ENCODE data around the gene DENND2C.

- TF ChIP-seq POLR2A (IDR thresholded peaks at IDR 0.05) (no peak), CTCF (IDR thresholded peaks at IDR 0.05) (no peak), EP300 (IDR thresholded peaks at IDR 0.05) (no peak), POLR2AphosphoS5 (IDR thresholded peaks at IDR 0.05) (no peak)
Observed at GRCh38 chr1:114559356-114559755, 110.5 kb downstream of the DENND2C start.
